ENCODE data around the gene TSPAN4. TPM values are rescaled to one million over a fixed set of nuclear protein-coding genes. Genes with fewer than 3 reads are reported as not detected.

TSPAN4 gene
- total RNA-seq, 2 donors from 2014 or later: 2.1 to 3.0 TPM

DNA sequence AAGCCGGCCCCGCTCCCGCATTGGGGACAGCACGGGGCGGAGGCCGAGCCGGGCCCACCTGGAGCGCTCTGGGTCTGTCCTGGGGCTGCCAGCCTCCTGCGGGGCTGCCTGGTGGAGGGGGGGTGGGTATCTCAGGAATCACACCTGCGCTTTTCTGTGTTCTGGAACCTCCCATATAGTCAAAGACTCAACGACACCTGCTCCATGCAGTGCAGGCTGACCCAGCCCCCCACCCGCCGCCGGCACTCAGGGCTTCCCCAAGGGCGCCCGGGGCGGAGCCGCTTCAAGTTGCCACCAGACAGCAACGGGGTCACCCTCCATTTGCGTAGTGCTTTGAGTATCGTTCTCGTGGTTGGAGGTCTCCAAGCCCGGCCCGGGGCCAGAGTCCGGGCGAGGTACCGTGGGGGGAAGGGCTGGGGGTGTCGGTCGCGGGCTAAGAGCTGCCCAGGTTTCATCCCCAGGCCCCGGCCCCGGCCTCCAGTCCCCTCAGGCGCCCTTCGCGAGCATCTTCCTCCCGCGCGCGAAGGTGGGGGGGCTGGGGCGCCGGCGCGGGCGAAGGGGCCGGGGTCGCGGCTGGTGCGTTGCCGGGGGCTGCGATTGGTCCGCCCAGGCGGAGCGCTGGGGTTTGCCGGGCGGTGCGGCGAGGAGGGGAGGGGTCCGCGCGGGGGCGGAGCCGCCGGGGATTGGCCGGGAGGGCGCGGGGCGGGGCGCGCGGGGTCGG, 6.6 kb downstream of the TSPAN4 start:
- Mint-ChIP-seq H3K4me1 (peaks cover 5% of the 10 kb centered on the region), H3K27ac (no peak overlapping the region), H3K27me3 (no peaks in the 10 kb centered on the region), H3K4me3 (peak overlapping the region; percentile 84), H3K36me3 (ENCODE audit: low read depth) (no peaks in the 10 kb centered on the region)
- no peaks in the 10 kb centered on the region for H3K9me3 ChIP-seq (ENCODE audit: control insufficient read depth, low read length, poor library complexity, severe bottlenecking)
- DNase-seq (peak in 2 of 3 donors; percentile 46 to 49), ATAC-seq (peak; percentile 48)

DNA sequence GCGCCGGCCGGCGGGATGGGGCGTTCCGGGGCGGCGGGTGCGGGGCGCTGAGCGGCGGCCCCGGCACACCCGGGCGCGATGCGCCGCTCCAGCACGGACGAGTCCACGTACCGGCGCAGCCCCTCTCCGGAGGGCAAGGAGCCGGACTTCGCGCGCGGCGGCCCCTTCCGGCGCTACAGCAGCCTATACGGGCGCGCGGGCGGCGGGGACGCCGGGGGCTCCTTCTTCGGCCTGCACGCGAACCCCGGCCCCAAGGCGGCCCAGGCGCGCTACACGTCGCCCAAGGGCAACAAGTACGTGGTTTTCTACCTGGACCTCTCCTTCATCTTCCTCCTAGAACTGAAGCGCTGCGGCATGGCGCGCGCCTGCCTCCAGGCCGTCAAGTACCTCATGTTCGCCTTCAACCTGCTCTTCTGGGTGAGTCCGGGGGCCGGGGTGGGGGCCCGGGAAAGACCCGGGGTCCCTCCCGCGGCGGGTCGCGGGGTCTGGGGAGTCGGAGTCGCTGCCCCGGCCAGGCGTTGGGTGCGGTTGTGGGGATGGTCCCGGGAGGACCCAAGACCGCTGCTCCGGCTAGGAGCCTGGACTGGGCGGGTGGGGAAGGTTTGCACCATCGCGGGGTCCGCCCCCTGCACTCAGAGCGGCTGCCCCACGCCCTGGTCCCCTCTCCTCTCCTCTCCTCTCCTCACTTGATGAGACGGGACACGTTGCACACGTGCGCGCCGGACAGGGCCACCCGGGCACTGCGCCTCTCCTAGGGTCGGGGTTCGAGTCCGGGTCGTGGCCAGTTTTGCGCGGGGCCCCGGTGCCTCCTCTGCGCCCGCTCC, 7.5 kb downstream of the TSPAN4 start:
- Mint-ChIP-seq H3K27ac (no peak overlapping the region), H3K36me3 (ENCODE audit: low read depth) (no peaks in the 10 kb centered on the region), H3K4me3 (peak overlapping the region; percentile 66), H3K4me1 (peaks cover 5% of the 10 kb centered on the region), H3K27me3 (no peaks in the 10 kb centered on the region)
- no peaks in the 10 kb centered on the region for H3K9me3 ChIP-seq (ENCODE audit: control insufficient read depth, low read length, poor library complexity, severe bottlenecking)
- DNase-seq (no peak), ATAC-seq (no peak)

DNA sequence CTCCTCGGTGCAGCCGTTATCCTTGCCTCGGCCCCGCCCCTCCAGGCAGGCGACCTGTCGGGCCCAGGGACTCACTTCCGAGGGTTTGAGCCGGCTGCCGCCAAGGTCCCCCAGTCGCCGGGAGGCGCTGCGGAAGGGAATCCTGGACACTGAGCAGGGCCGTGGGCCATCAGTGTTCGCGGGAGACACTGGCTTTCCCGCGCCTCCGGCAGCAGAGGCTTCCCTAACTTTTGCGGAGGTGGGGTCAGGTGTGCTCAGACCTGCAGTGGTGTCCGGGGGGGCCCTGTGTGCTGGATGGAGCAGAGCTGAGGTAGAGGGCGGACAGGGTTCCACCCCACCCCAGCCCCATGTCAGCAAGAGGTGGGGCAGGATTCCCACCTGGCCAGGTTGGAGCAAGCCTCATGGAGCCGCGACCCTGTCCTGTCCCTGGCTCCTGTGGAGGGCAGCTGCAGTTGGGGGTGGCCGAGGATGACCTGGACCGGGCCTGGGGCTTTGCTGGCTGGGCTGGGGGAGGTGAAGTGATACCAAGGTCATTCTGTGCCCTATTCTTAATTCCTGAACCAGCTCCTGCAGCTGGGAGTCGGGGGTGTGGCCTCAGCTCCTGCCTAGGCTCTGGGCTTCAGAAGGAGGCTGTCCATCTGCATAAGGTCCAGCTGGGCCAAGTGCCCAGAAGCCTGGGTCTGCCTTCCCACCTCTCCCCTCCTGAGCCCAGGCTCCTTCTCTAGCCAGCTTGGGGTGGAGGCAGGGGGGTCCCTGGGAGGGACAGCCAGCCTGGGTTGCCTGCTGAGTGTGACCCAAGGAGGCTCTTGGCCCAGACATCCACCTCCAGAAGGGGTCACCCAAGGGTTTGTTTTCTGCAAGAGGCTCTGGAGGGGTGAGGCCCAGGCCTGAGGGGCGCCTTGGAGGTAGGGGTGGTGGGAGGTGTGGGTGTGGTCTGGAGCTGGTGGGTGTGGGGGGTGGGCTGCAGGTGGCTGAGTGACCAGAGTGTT, 8.4 kb downstream of the TSPAN4 start:
- ATAC-seq: no peak
- H3K36me3 Mint-ChIP-seq (ENCODE audit: low read depth): no peaks in the 10 kb centered on the region
- peak overlapping the region; percentile 66 for H3K4me3 Mint-ChIP-seq
- H3K9me3 ChIP-seq (ENCODE audit: control insufficient read depth, low read length, poor library complexity, severe bottlenecking): no peaks in the 10 kb centered on the region
- no peak for DNase-seq
- no peak overlapping the region for H3K27ac Mint-ChIP-seq
- peaks cover 5% of the 10 kb centered on the region for H3K4me1 Mint-ChIP-seq
- H3K27me3 Mint-ChIP-seq: no peaks in the 10 kb centered on the region

DNA sequence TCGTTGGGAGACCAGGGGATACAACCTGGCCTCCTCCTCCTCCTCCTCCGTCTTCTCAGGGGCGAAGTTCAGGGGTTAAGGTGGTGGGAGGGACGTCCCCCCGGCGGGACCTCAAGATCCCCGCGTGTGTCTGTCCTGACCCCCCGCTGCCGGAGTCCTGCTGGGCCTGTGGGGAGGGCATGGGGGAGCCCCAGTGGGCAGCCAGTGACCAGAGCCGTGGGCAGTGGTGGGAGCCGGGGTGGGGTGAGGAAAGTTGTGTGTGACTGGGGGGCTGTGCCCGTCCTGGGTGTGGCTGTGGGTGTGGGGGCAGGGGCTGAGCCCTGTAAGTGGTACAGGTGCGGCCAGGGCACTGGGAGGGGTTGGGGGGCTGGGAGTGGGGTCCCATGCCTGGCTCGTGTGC, 10.1 kb downstream of the TSPAN4 start:
- H3K4me3 Mint-ChIP-seq: no peak overlapping the region
- H3K27ac Mint-ChIP-seq: no peak overlapping the region
- no peak for ATAC-seq
- no peaks in the 10 kb centered on the region for H3K27me3 Mint-ChIP-seq
- H3K36me3 Mint-ChIP-seq (ENCODE audit: low read depth): no peaks in the 10 kb centered on the region
- H3K9me3 ChIP-seq (ENCODE audit: control insufficient read depth, low read length, poor library complexity, severe bottlenecking): no peaks in the 10 kb centered on the region
- H3K4me1 Mint-ChIP-seq: peaks cover 5% of the 10 kb centered on the region
- no peak for DNase-seq

DNA sequence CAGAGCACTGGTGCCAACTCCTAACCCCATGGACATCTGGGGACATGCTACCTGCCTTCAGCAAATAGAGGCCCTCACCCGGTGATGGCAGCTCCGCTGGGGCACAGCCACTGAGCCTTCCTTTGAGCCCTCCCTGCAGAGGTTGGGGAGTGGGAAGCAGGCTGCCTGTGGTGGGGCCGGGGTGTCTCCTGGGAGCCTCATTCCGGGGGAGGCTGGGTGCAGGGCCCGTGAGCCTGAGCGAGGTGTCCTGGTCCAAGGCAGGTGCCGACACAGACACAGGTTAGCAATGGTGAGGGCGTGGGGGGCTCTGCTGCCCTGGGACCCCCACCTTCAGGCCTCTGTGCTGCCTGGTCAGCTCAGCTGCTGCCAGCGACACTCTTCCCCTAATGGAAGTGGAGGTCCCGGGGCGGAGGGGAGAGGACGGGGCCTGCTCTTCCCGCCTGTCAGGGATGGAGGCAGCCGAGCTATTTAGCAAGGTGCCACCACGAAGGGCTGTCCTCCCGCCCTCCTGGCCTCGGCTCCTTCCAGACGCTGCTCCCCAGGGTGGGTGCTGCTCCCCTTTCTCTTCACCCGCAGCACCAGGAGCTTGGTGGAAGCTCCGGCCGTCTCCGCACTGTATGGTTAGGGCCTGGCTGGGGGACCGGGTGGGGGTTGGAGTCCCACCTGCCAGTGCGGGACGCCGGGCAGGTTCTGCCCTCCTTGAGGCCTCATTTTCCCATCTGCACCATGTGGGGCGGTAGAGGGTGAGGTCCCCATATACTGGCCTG, 11.2 kb downstream of the TSPAN4 start:
- no peaks in the 10 kb centered on the region for H3K9me3 ChIP-seq (ENCODE audit: control insufficient read depth, low read length, poor library complexity, severe bottlenecking)
- ATAC-seq (no peak), DNase-seq (no peak)
- Mint-ChIP-seq H3K4me3 (no peak overlapping the region), H3K4me1 (peaks cover 2% of the 10 kb centered on the region), H3K27ac (no peak overlapping the region), H3K36me3 (ENCODE audit: low read depth) (no peaks in the 10 kb centered on the region), H3K27me3 (no peaks in the 10 kb centered on the region)

DNA sequence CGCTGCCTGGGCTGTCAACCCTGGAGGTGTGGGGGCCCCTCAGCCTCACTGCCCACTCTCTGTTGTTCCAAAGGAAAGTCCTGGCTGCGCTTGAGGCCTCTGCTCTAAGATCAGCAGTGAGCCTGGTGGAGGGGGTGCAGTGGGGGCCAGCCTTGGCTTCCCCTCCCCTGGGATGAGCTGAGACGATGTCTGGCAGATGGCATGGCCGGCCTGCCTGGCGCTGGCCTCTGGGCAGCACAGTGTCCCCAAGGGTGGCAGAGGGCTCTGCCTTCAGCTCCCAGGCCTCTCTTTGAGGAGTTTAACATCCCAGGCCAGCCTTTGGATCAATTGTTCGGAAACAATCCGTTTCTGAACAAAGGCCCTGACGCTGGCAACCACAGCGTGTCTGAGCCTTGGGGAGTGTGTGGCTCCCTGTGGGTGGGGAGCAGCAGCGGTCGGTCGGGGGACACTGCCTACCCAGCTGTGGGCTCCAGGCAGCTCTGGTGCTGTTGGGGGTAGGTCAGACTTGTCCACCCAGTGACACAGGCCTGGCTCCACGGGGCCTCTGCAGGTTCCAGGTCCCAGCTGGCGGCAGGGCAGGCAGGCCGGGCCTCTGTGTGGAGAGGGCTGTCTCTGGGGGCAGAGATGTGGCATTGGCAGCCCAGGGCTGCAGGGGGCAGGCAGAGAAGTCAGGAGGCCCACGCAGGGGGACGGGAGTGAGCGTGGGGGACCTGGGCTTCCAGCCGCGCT, 12.1 kb downstream of the TSPAN4 start:
- H3K27me3 Mint-ChIP-seq: no peaks in the 10 kb centered on the region
- H3K27ac Mint-ChIP-seq: no peak overlapping the region
- no peak for DNase-seq
- no peaks in the 10 kb centered on the region for H3K4me1 Mint-ChIP-seq
- no peak for ATAC-seq
- no peaks in the 10 kb centered on the region for H3K36me3 Mint-ChIP-seq (ENCODE audit: low read depth)
- no peaks in the 10 kb centered on the region for H3K9me3 ChIP-seq (ENCODE audit: control insufficient read depth, low read length, poor library complexity, severe bottlenecking)
- no peak overlapping the region for H3K4me3 Mint-ChIP-seq

DNA sequence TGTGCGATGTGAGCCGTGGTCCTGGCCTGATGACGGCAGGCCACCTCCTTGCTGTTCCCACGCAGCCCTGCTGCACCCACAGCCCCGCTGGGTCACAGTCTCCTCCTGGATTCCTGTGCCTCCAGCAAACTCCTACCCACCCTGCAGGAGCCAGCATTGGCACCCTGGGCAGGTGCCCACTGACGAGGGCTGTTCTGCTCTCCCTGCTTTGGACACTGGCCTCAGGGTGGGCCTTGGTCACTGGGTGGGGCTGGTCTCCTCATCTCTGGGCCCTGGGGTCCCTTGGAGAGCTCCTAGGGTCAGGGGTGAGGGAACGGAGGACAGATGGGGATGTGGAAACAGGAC, 12.7 kb downstream of the TSPAN4 start:
- H3K9me3 ChIP-seq (ENCODE audit: control insufficient read depth, low read length, poor library complexity, severe bottlenecking): no peaks in the 10 kb centered on the region
- Mint-ChIP-seq H3K27ac (no peak overlapping the region), H3K4me3 (no peak overlapping the region), H3K36me3 (ENCODE audit: low read depth) (no peaks in the 10 kb centered on the region), H3K27me3 (no peaks in the 10 kb centered on the region), H3K4me1 (no peaks in the 10 kb centered on the region)
- no peak for DNase-seq
- ATAC-seq: no peak

DNA sequence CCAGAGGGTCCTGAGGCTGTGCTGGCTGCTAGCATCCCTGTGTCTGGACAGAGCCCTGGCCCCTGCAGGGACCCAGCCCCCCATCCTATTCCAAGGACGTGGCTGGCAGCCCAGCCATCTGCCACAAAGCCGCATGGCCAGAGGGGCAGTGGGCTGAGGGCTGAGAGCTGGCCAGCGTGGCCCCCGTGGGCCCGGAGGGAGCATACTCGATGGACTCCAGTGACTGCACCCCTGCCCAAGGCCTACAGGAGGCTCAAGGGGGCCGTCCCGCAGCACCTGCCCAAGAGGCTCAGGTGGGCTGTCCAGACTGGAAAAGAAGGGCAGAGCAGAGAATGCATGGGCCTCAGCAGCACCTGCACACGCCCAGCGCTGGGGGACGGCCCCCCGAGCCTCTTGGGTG, 13.1 kb downstream of the TSPAN4 start:
- Mint-ChIP-seq H3K4me3 (no peak overlapping the region), H3K36me3 (ENCODE audit: low read depth) (no peaks in the 10 kb centered on the region), H3K4me1 (no peaks in the 10 kb centered on the region), H3K27me3 (no peaks in the 10 kb centered on the region), H3K27ac (no peak overlapping the region)
- H3K9me3 ChIP-seq (ENCODE audit: control insufficient read depth, low read length, poor library complexity, severe bottlenecking): no peaks in the 10 kb centered on the region
- DNase-seq (no peak), ATAC-seq (no peak)

DNA sequence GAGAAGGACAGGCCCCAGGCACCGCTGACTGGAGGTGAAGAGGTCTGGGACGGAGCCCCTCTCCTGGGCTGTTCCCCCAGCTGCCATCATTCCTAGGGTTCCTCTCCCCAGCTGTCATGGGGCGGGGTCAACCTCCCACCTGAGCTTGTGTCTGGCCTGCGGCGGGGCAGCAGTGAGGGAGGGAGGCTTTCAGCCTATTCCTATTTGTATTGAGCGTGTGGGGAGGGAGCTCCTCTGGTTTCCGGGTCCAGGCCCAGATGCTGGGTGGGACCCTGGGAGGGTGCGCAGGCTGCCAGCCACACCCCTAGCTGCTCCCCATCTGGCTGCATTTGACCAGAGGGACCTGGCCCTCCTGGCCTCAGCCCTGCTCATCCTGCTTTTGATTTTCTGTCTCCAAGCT, 13.7 kb downstream of the TSPAN4 start:
- no peak overlapping the region for H3K27ac Mint-ChIP-seq
- DNase-seq (no peak), ATAC-seq (no peak)
- H3K9me3 ChIP-seq (ENCODE audit: control insufficient read depth, low read length, poor library complexity, severe bottlenecking): no peaks in the 10 kb centered on the region
- H3K36me3 Mint-ChIP-seq (ENCODE audit: low read depth): no peaks in the 10 kb centered on the region
- no peak overlapping the region for H3K4me3 Mint-ChIP-seq
- H3K4me1 Mint-ChIP-seq: no peaks in the 10 kb centered on the region
- H3K27me3 Mint-ChIP-seq: no peaks in the 10 kb centered on the region

DNA sequence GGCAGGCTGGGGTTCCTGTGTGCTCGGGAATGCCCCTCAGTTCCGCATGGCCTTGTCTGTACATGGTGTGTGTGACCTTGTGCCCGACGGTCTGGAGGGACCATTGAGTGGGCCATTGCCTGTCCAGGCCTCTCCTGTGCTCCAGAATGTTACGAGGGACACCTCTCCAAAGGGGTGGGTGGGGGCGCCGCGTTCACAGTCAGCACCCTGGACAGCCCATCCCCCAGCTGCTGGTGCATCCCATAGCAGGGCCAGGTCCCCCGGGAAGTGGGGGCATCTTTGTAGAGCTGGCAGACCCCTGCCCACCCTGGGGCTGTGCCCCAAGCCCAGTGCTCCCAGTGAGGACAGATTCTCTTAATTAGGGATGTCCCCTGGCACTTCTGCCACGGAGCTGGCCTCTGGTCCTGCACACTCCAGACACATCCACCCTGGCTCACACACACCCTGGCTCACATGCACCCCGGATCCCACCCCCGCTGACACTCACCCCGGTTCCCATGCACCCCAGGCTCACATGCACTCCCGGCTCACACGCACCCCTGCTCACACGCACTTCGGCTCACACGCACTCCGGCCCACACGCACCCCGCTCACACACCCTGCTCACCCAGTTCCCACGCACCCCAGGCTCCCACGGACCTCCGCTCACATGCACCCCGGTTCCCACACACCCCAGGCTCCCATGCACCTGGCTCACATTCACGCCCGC, 15.6 kb downstream of the TSPAN4 start:
- ATAC-seq: no peak
- H3K27ac Mint-ChIP-seq: no peak overlapping the region
- H3K4me1 Mint-ChIP-seq: no peaks in the 10 kb centered on the region
- H3K36me3 Mint-ChIP-seq (ENCODE audit: low read depth): no peaks in the 10 kb centered on the region
- no peak for DNase-seq
- H3K4me3 Mint-ChIP-seq: no peak overlapping the region
- no peaks in the 10 kb centered on the region for H3K27me3 Mint-ChIP-seq
- H3K9me3 ChIP-seq (ENCODE audit: control insufficient read depth, low read length, poor library complexity, severe bottlenecking): no peaks in the 10 kb centered on the region

DNA sequence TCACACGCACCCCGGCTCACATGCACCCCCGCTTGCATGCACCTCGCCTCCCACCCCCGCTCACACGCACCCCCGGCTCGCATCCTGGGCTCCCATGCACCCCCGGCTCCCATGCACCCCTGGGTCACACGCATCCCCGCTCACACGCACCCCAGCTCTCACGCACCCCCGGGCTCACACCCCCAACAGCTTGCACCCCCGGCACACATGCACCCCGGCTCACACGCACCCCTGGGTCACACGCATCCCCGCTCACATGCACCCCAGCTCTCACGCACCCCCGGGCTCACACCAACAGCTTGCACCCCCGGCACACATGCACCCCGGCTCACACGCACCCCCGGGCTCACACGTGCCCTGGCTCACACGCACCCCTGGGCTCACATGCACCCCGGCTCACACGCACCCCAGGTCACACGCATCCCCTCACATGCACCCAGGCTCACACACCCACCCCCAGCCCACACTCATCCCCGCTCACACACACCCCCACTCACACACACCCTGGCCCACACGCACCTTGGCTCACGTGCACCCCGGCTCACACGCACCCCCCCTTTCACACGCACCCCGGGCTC, 16.2 kb downstream of the TSPAN4 start:
- H3K4me1 Mint-ChIP-seq: no peaks in the 10 kb centered on the region
- no peaks in the 10 kb centered on the region for H3K27me3 Mint-ChIP-seq
- H3K27ac Mint-ChIP-seq: no peak overlapping the region

More for the DNA sequence above, 16.2 kb downstream of the TSPAN4 start:
- no peak overlapping the region for H3K4me3 Mint-ChIP-seq
- no peak for ATAC-seq
- H3K9me3 ChIP-seq (ENCODE audit: control insufficient read depth, low read length, poor library complexity, severe bottlenecking): no peaks in the 10 kb centered on the region
- H3K36me3 Mint-ChIP-seq (ENCODE audit: low read depth): no peaks in the 10 kb centered on the region
- no peak for DNase-seq

Data from T-helper 17 cell (primary cell).